LNCaP clone FGC (cell line): ENCODE results near the gene HCFC2.

Source experiments
- DNase-seq: peaks from one replicate; pipeline ENCODE4 v3.0.0-alpha.2; 2011; ENCODE audit warnings: low read depth
- H3K4me3 ChIP-seq: 2 replicates; pipeline ENCODE4 v1.5.1; 2011; ENCODE audit warnings: mild to moderate bottlenecking, low read depth, low read length, control low read depth
- CTCF ChIP-seq: IDR thresholded peaks from 2 replicates; pipeline ENCODE4 v1.5.1; 2012; ENCODE audit warnings: mild to moderate bottlenecking; ENCODE audit not compliant: control insufficient read depth, insufficient read depth; ENCODE audit errors: extremely low read depth

The HCFC2 gene

GRCh38 chr12:104154806-104155205 lies 90.5 kb downstream of the HCFC2 start:
- no peak overlapping the region for H3K4me3 ChIP-seq

More at GRCh38 chr12:104154806-104155205, 90.5 kb downstream of the HCFC2 start:
- no peak for DNase-seq
- TF ChIP-seq CTCF: no peak
